Fibroblast of lung (primary cell): ENCODE results near the gene SSTR5. TPM values are rescaled to one million over a fixed set of nuclear protein-coding genes. Genes with fewer than 3 reads are reported as not detected.

Experiments used
- DNase-seq, 2 donors: peaks; one replicate each; pipeline versions ENCODE4 v3.0.0 to v3.0.0-alpha.2; 2010; ENCODE audit warnings: low read depth in 2 of 2
- H2AFZ ChIP-seq: 2 replicates; pipeline ENCODE4 v1.5.1; 2012; ENCODE audit warnings: low read length, control low read depth, inconsistent platforms
- H3K27ac ChIP-seq: 2 replicates; pipeline ENCODE4 v1.5.1; 2011; ENCODE audit warnings: low read length, control low read depth; ENCODE audit not compliant: insufficient read depth
- H3K27me3 ChIP-seq: 2 replicates; pipeline ENCODE4 v1.5.1; 2011; ENCODE audit warnings: mild to moderate bottlenecking, low read length; ENCODE audit not compliant: control insufficient read depth, insufficient read depth
- H3K36me3 ChIP-seq: 2 replicates; pipeline ENCODE4 v1.5.1; 2011; ENCODE audit warnings: low read length; ENCODE audit not compliant: control insufficient read depth, insufficient read depth
- H3K4me1 ChIP-seq: 2 replicates; pipeline ENCODE4 v1.5.1; 2011; ENCODE audit warnings: low read length; ENCODE audit not compliant: control insufficient read depth, insufficient read depth; ENCODE audit errors: extremely low read depth
- H3K4me2 ChIP-seq: 2 replicates; pipeline ENCODE4 v1.5.1; 2011; ENCODE audit warnings: low read length, control low read depth; ENCODE audit not compliant: insufficient read depth; ENCODE audit errors: extremely low read depth
- H3K4me3 ChIP-seq, 4 experiments: fragments of 200-600 bp in 1 of 4; sonication (generic) in 1 of 4; replicated peaks in 1 of 4; 2 replicates each; pipeline ENCODE4 v1.5.1; 2011 to 2016; ENCODE audit warnings: low read length in 4 of 4, low read depth in 3 of 4, mild to moderate bottlenecking in 3 of 4, control low read depth in 2 of 4, inconsistent platforms in 1 of 4, mixed read lengths in 1 of 4; ENCODE audit not compliant: insufficient read depth in 1 of 4; ENCODE audit errors: control extremely low read depth in 1 of 4
- H3K79me2 ChIP-seq: 2 replicates; pipeline ENCODE4 v1.5.1; 2012; ENCODE audit warnings: mild to moderate bottlenecking, low read length, inconsistent platforms; ENCODE audit not compliant: control insufficient read depth, insufficient read depth
- H3K9ac ChIP-seq: 2 replicates; pipeline ENCODE4 v1.5.1; 2011; ENCODE audit warnings: mild to moderate bottlenecking, low read length, control low read depth; ENCODE audit not compliant: insufficient read depth
- H3K9me3 ChIP-seq: 2 replicates; pipeline ENCODE4 v1.5.1; 2012; ENCODE audit warnings: low read depth, low read length; ENCODE audit not compliant: control insufficient read depth, insufficient read depth
- H4K20me1 ChIP-seq: 2 replicates; pipeline ENCODE4 v1.5.1; 2011; ENCODE audit warnings: low read length; ENCODE audit not compliant: control insufficient read depth, insufficient read depth; ENCODE audit errors: extremely low read depth
- EZH2 ChIP-seq: IDR thresholded peaks from 2 replicates; pipeline ENCODE4 v1.5.1; 2012; ENCODE audit warnings: low read length, control low read depth, mild to moderate bottlenecking; ENCODE audit errors: missing control alignments
- polyA plus RNA-seq, 2 donors: library from polyadenylated mRNA; depleted of rRNA in 1 of 2; stranded (reverse) in 1 of 2; unstranded in 1 of 2; fragments of >200 nt; gene quantifications; 2 replicates each; pipeline ENCODE4 v1.2.1, GENCODE V29; 2011 to 2012; ENCODE audit warnings: missing spikeins in 1 of 2
- total RNA-seq: library from RNA; depleted of rRNA; stranded (reverse); fragments of >200 nt; gene quantifications from 2 replicates; pipeline ENCODE4 v1.2.1, GENCODE V29; 2014
- TF ChIP-seq, protein P1 (sequence below), 2 donors: IDR thresholded peaks in 1 of 2; conservative IDR thresholded peaks in 1 of 2; 1 replicate in 1 of 2; 2 replicates in 1 of 2; pipeline ENCODE4 v1.5.1; 2011 to 2012; ENCODE audit warnings: low read length in 2 of 2, control low read depth in 1 of 2, inconsistent platforms in 1 of 2, low read depth in 1 of 2, mild to moderate bottlenecking in 1 of 2

The SSTR5 gene
- total and polyA plus RNA-seq, 2 donors (not counting 1 experiment from before 2014, with no cell fraction given): not detected

DNA sequence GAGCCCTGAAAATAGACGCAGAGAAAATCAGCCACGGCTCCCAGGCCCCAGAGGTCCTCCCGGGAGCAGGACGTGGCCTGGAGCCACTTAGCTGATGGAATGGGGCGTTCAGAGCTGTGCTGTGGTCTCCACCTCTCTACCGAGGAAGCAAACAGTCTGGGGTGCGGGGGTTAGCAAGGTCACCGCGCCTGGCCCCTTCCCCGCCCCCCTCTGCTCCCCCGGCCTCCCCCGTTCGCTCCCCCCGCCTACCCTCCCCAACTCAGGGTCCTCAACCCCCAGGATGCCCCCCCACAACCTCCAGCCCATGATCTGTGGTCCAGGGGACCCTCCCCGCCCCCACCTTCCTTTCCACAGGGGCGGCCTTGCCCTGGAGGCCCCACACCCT is 44.1 kb downstream of the SSTR5 start:
- no peak overlapping the region for H3K4me2 ChIP-seq
- no peaks in the 10 kb centered on the region for H3K79me2 ChIP-seq
- no peaks in the 10 kb centered on the region for H3K27me3 ChIP-seq
- H3K9ac ChIP-seq: no peak overlapping the region
- no peaks in the 10 kb centered on the region for H3K4me1 ChIP-seq
- no peak overlapping the region for H3K27ac ChIP-seq
- DNase-seq: no peak
- TF ChIP-seq, protein P1, sequence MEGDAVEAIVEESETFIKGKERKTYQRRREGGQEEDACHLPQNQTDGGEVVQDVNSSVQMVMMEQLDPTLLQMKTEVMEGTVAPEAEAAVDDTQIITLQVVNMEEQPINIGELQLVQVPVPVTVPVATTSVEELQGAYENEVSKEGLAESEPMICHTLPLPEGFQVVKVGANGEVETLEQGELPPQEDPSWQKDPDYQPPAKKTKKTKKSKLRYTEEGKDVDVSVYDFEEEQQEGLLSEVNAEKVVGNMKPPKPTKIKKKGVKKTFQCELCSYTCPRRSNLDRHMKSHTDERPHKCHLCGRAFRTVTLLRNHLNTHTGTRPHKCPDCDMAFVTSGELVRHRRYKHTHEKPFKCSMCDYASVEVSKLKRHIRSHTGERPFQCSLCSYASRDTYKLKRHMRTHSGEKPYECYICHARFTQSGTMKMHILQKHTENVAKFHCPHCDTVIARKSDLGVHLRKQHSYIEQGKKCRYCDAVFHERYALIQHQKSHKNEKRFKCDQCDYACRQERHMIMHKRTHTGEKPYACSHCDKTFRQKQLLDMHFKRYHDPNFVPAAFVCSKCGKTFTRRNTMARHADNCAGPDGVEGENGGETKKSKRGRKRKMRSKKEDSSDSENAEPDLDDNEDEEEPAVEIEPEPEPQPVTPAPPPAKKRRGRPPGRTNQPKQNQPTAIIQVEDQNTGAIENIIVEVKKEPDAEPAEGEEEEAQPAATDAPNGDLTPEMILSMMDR (conservative IDR thresholded peaks at IDR 0.05 in 1 of 2, IDR thresholded peaks at IDR 0.05 in 1 of 2; ENCODE audit: low read depth in 1 of 2, low read length in 2 of 2): no peak
- no peak for TF ChIP-seq EZH2
- H3K9me3 ChIP-seq: no peaks in the 10 kb centered on the region
- H4K20me1 ChIP-seq: no peaks in the 10 kb centered on the region
- no peak overlapping the region for H2AFZ ChIP-seq
- no peaks in the 10 kb centered on the region for H3K36me3 ChIP-seq
- no peak overlapping the region for H3K4me3 ChIP-seq

DNA sequence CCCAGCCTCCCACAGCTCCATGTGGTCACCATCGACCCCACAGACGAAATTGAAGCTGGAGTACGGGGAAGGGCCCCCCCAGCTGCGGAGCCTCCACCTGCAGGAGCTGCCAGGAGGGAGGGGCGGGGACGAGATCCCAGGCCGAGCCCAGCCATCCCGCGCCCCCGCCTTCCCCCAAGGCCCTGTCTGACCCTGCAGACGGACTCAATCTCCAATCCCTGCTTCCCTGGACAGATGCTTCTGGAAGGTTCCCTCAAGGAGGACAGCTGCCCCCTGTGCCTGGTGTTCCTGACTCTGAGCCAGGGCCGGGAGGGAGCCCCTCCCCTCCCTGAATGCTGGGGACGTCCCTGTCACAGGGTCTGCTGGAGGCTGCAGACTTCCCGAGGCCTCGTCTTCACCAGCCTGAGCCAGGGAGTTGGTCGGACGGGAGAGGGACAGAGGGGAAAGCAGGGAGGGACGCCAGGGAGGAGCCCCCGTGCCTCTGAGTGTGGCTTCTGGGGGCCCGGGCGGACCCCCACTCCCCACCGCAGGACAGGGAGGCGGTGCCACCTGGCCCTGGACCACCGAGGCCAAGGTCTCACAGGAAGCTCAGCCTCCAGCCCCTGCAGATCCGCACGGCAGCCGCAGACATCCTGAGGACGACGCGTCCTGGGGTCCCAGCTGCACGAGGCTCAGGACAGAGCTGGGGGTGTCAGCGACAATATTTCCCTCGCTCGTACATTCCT is 44.8 kb downstream of the SSTR5 start:
- H3K27ac ChIP-seq: no peak overlapping the region
- H3K36me3 ChIP-seq: no peaks in the 10 kb centered on the region
- no peaks in the 10 kb centered on the region for H4K20me1 ChIP-seq
- H3K27me3 ChIP-seq: no peaks in the 10 kb centered on the region
- H3K79me2 ChIP-seq: no peaks in the 10 kb centered on the region
- no peak for DNase-seq
- TF ChIP-seq EZH2: no peak
- H2AFZ ChIP-seq: no peak overlapping the region
- no peak overlapping the region for H3K4me2 ChIP-seq
- no peak overlapping the region for H3K4me3 ChIP-seq
- no peak overlapping the region for H3K9ac ChIP-seq
- no peaks in the 10 kb centered on the region for H3K4me1 ChIP-seq
- H3K9me3 ChIP-seq: no peaks in the 10 kb centered on the region

DNA sequence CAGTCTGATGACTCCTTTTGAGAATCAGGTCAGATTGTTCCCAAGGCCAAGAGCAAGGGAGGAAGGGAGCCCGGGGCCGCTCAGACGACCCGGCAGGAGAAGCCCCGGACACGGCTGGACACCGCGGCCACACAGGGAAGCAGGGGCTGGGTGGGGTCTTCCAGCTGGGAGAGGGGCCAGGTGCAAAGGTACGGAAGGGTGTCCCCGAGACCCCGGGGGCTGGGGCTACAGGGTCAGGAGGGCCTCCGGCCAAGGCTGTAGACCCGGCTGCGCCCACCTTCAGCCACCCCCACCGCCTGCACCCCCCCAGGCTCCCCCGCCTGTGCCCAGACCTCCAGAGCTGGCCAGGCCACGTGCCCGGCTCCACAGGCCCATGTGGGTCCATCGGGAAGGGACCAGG is 45.4 kb downstream of the SSTR5 start:
- Histone ChIP-seq H3K4me2 (no peak overlapping the region), H2AFZ (no peak overlapping the region), H3K9me3 (no peaks in the 10 kb centered on the region), H3K27me3 (no peaks in the 10 kb centered on the region), H4K20me1 (no peaks in the 10 kb centered on the region), H3K79me2 (no peaks in the 10 kb centered on the region), H3K36me3 (no peaks in the 10 kb centered on the region), H3K9ac (no peak overlapping the region), H3K4me3 (no peak overlapping the region), H3K4me1 (no peaks in the 10 kb centered on the region), H3K27ac (no peak overlapping the region)
- no peak for TF ChIP-seq EZH2
- DNase-seq: no peak

DNA sequence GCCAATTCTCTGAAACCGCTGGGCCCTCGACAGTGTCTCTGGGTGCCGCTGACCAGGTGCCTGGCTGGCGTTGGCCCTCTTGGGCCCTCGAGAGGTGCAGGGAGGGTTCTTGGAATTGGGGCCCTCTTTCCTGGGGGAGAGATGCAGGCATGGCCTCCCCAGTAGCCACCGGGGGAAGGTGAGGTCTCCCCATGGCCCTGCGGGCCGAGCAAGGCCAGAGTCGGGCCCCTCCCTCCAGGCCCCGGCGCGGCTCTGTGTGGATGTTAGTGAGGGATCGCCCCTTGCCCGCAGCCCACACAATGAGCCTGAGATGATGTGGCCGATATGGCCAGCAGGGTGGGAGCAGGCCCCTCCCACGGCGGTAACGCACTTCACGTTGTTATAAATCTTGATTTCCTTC is 46.6 kb downstream of the SSTR5 start:
- Histone ChIP-seq H3K36me3 (no peaks in the 10 kb centered on the region), H3K4me3 (no peak overlapping the region), H3K27me3 (no peaks in the 10 kb centered on the region), H2AFZ (no peak overlapping the region), H3K9me3 (no peaks in the 10 kb centered on the region), H3K4me1 (no peaks in the 10 kb centered on the region), H4K20me1 (no peaks in the 10 kb centered on the region), H3K9ac (no peak overlapping the region), H3K4me2 (no peak overlapping the region), H3K79me2 (no peaks in the 10 kb centered on the region), H3K27ac (no peak overlapping the region)
- no peak for DNase-seq
- TF ChIP-seq EZH2: no peak
- TF ChIP-seq, protein P1 (conservative IDR thresholded peaks at IDR 0.05 in 1 of 2, IDR thresholded peaks at IDR 0.05 in 1 of 2; ENCODE audit: low read depth in 1 of 2, low read length in 2 of 2): no peak
